K562 (cell line): ENCODE data around the gene ZNF74. TPM values are rescaled to one million over a fixed set of nuclear protein-coding genes. Genes with fewer than 3 reads are reported as not detected.
A peak's percentile ranks its signal among the peaks of the same experiment; 100 is the strongest.

Experiments
- ATAC-seq: fragments of 200-7000 bp; cut with Tn5 transposase; 3 replicates; pipeline ENCODE4 v1.9.1; 2020; ENCODE audit warnings: moderate library complexity
- BruUV-seq: library from RNA; stranded (reverse); fragments of 400-500 nt; replicated peaks from 2 replicates; lab custom pipeline; 2021; lab: Mats Ljungman, UMichigan
- CTCF ChIA-PET: fragments of 300-600 bp; formaldehyde crosslinking; extraction: SDS; loops from one replicate; lab custom pipeline; 2021; ENCODE audit warnings: low intra/inter-chr PET ratio; lab: Yijun Ruan, JAX
- POLR2A ChIA-PET: fragments of 300-600, 350-650 bp; sonication (Branson Sonifier 250); formaldehyde crosslinking; extraction: SDS; loops from one replicate; lab custom pipeline; 2021; ENCODE audit warnings: antibody characterized with exemption, inconsistent platforms; lab: Yijun Ruan, JAX
- DNase-seq, 4 experiments: peaks; one replicate each; pipeline versions ENCODE4 v3.0.0 to v3.0.0-alpha.2; 2011 to 2018; ENCODE audit warnings: low spot score in 3 of 4, mixed read lengths in 3 of 4; ENCODE audit errors: extremely low read depth in 1 of 4
- FAIRE-seq: peaks from 2 replicates; lab custom pipeline; 2011; peaks lifted over from hg19 to GRCh38; lab: Jason Lieb, UNC
- H2AFZ ChIP-seq: 2 replicates; pipeline ENCODE4 v1.6.0; 2011; ENCODE audit warnings: low read depth, low read length, control low read depth, inconsistent platforms
- H3K27ac ChIP-seq: fragments of 200-600 bp; 3 replicates; pipeline ENCODE4 v1.8.0; 2011; ENCODE audit warnings: low read depth, mild to moderate bottlenecking, control low read depth, inconsistent platforms, low read length, moderate library complexity, mixed read lengths; ENCODE audit errors: extremely low read depth
- H3K27me3 ChIP-seq, 2 experiments: fragments of 300-600 bp in 1 of 2; 2 replicates in 1 of 2; 3 replicates in 1 of 2; pipeline versions ENCODE4 v1.6.0 to v1.8.0; 2011; ENCODE audit warnings: inconsistent platforms in 2 of 2, low read length in 2 of 2, mild to moderate bottlenecking in 1 of 2, mixed read lengths in 1 of 2, moderate library complexity in 1 of 2; ENCODE audit not compliant: control insufficient read depth in 2 of 2, insufficient read depth in 2 of 2
- H3K36me3 ChIP-seq: fragments of 300-600 bp; 3 replicates; pipeline ENCODE4 v1.8.0; 2011; ENCODE audit warnings: mild to moderate bottlenecking, low read length, inconsistent platforms; ENCODE audit not compliant: control insufficient read depth, insufficient read depth
- H3K4me1 ChIP-seq, 2 experiments: fragments of 200-600 bp in 1 of 2; replicated peaks in 1 of 2; 2 replicates in 1 of 2; 3 replicates in 1 of 2; pipeline versions ENCODE4 v1.5.1 to v1.8.0; 2011; ENCODE audit warnings: inconsistent platforms in 2 of 2, low read length in 2 of 2, mild to moderate bottlenecking in 1 of 2, mixed read lengths in 1 of 2, moderate library complexity in 1 of 2; ENCODE audit not compliant: control insufficient read depth in 2 of 2, insufficient read depth in 2 of 2
- H3K4me2 ChIP-seq: 2 replicates; pipeline ENCODE4 v1.6.1; 2011; ENCODE audit warnings: low read length, control low read depth, inconsistent platforms, mixed read lengths; ENCODE audit not compliant: insufficient read depth
- H3K4me3 ChIP-seq: fragments of 200-600 bp; sonication (generic), shearing (Covaris generic); 2 replicates; pipeline ENCODE4 v1.5.1; 2016; ENCODE audit warnings: control low read depth, inconsistent platforms
- H3K79me2 ChIP-seq: fragments of 200-600 bp; 3 replicates; pipeline ENCODE4 v1.8.0; 2011; ENCODE audit warnings: low read length, inconsistent platforms; ENCODE audit not compliant: control insufficient read depth, insufficient read depth
- H3K9ac ChIP-seq, 2 experiments: 2 replicates each; pipeline versions ENCODE4 v1.6.0 to v1.6.1; 2011; ENCODE audit warnings: low read depth in 2 of 2, low read length in 2 of 2, control low read depth in 1 of 2, inconsistent platforms in 1 of 2, mild to moderate bottlenecking in 1 of 2, mixed read lengths in 1 of 2; ENCODE audit not compliant: insufficient read depth in 1 of 2
- H3K9me1 ChIP-seq: one replicate; pipeline ENCODE4 v1.6.0; 2011; ENCODE audit warnings: inconsistent platforms, mild to moderate bottlenecking, low read length, moderate library complexity; ENCODE audit not compliant: control insufficient read depth, insufficient read depth
- H3K9me3 ChIP-seq: replicated peaks from 2 replicates; pipeline ENCODE4 v1.5.1; 2011; ENCODE audit warnings: low read depth, low read length, inconsistent platforms; ENCODE audit not compliant: control insufficient read depth, insufficient read depth
- H4K20me1 ChIP-seq: replicated peaks from 2 replicates; pipeline ENCODE4 v1.6.1; 2011; ENCODE audit warnings: low read length, inconsistent platforms, mixed read lengths; ENCODE audit not compliant: control insufficient read depth, insufficient read depth
- BCOR ChIP-seq: fragments of 450-650 bp; IDR thresholded peaks from 2 replicates; pipeline ENCODE4 v1.6.1; 2016
- CTBP1 ChIP-seq: fragments of 450-650 bp; IDR thresholded peaks from 2 replicates; pipeline ENCODE4 v1.6.1; 2016; ENCODE audit warnings: borderline replicate concordance
- DNMT1 ChIP-seq: fragments of 450-650 bp; IDR thresholded peaks from 2 replicates; pipeline ENCODE4 v1.6.1; 2016; ENCODE audit warnings: antibody characterized with exemption, mild to moderate bottlenecking
- NONO ChIP-seq, 2 experiments: fragments of 200-400 bp in 1 of 2; fragments of 450-650 bp in 1 of 2; formaldehyde crosslinking in 1 of 2; IDR thresholded peaks; 2 replicates each; pipeline ENCODE4 v1.6.1; 2017; ENCODE audit warnings: low read depth in 2 of 2, mild to moderate bottlenecking in 2 of 2, moderate library complexity in 2 of 2, low read length in 1 of 2
- STAG1 ChIP-seq: sonication (generic); formaldehyde crosslinking; IDR thresholded peaks from 2 replicates; pipeline ENCODE4 v1.5.0; 2020; ENCODE audit warnings: missing genetic modification reagents, borderline replicate concordance
- ZNF699 ChIP-seq: fragments of 250-450 bp; sonication (Bioruptor Pico); IDR thresholded peaks from 2 replicates; pipeline ENCODE4 v1.8.0; 2021; ENCODE audit warnings: mild to moderate bottlenecking, moderate library complexity; ENCODE audit not compliant: insufficient replicate concordance
- WGBS: fragments of 100-300 bp; shearing (Covaris generic); methylation state at CpG from one replicate; pipeline ENCODE4 v1.1.6; 2016; ENCODE audit warnings: low coverage, mixed read lengths; ENCODE audit not compliant: insufficient coverage; ENCODE audit errors: missing lambda C conversion rate; 5-methylcytosine and 5-hydroxymethylcytosine counted together
- in situ Hi-C: fragments of 300-500 bp; cut with MboI; formaldehyde crosslinking; loops from 4 replicates; pipeline ENCODE4 v1.15.0; 2018; ENCODE audit warnings: inconsistent platforms, mixed read lengths
- intact Hi-C: fragments of 100-400 bp; cut with micrococcal nuclease; formaldehyde crosslinking; loops from 2 replicates; pipeline ENCODE4 v1.14.2; 2022
- polyA plus RNA-seq, 8 experiments: library from polyadenylated mRNA; depleted of rRNA in 4 of 8; stranded (reverse) in 5 of 8; unstranded in 3 of 8; fragments of >200 nt; fragmentation: Nextera tagmentation in 2 of 8; fragmentation: Illumina TruSeq in 1 of 8; extraction: Ambion mirVana in 2 of 8; extraction: Trizol in 1 of 8; gene quantifications; 2 replicates each; pipeline versions ENCODE4 v1.2.1 to v1.2.3, GENCODE V29; 2011 to 2014; ENCODE audit warnings: inconsistent platforms in 1 of 8, missing spikeins in 1 of 8
- total RNA-seq, 7 experiments: library from RNA; depleted of rRNA in 6 of 7; stranded (reverse); fragments of >200 nt in 6 of 7; fragmentation: Illumina TruSeq in 2 of 7; extraction: Trizol in 2 of 7; gene quantifications; 2 replicates each; pipeline versions ENCODE4 v1.2.1 to v1.2.3, GENCODE V29; 2011 to 2021; ENCODE audit warnings: low replicate concordance in 1 of 7
- TF ChIP-seq, protein P1 (sequence below): fragments of 150-350 bp; conservative IDR thresholded peaks from 2 replicates; pipeline ENCODE4 v1.6.1; 2014; ENCODE audit warnings: low read length
- TF ChIP-seq, protein P2 (sequence below): fragments of 250-450 bp; sonication (Bioruptor Pico); IDR thresholded peaks from 2 replicates; pipeline ENCODE4 v1.5.0; 2020; ENCODE audit warnings: mild to moderate bottlenecking, borderline replicate concordance
- TF ChIP-seq, protein P3 (sequence below): fragments of 450-650 bp; IDR thresholded peaks from 2 replicates; pipeline ENCODE4 v1.7.1; 2018; ENCODE audit warnings: mild to moderate bottlenecking, low read depth; ENCODE audit not compliant: partially characterized antibody
- TF ChIP-seq, protein P4 (sequence below), 3 experiments: fragments of 200-800 bp in 1 of 3; sonication (Bioruptor generic) in 1 of 3; sonication (generic) in 1 of 3; formaldehyde crosslinking in 1 of 3; IDR thresholded peaks; 2 replicates each; pipeline versions ENCODE4 v1.6.1 to v1.8.0; 2016 to 2022; ENCODE audit warnings: mild to moderate bottlenecking in 2 of 3, missing compliant biosample characterization in 2 of 3, missing genetic modification characterization in 2 of 3, missing genetic modification reagents in 1 of 3

Gene ZNF74
- total and polyA plus RNA-seq, 9 of the 15 experiments (the other 6 are each of a cell fraction or from before 2014, with no cell fraction given): 2.4 to 53.5 (median 31.5) TPM

DNA sequence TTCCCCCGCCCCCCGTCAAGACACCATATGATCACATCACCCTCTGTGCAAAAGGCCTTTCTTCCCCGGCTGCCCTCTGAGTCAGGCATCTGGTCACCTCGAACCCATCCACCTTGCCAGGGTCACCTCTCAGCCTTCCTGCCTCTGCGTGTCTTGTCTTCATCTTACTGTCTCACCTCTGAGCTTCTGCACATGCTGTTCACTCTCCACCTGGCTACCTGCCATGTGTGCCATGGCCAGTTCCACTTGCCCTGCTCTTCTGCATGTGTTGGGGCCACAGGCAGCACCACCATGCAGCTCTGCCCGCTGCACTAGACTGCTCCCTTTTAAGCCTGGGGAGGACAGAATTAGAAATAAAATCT lies 9.8 kb downstream of the ZNF74 start:
- no TSS peak for BruUV-seq
- Histone ChIP-seq H3K27me3 (no peaks in the 10 kb centered on the region), H3K36me3 (peaks cover 64% of the 10 kb centered on the region; the same call in 2 of the 3 replicates), H4K20me1 (0 out of 2 replicates have a peak, but pooled peaks cover 6% of the 10 kb centered on the region), H3K27ac (no peak overlapping the region), H3K4me2 (no peak overlapping the region), H3K4me3 (no peak overlapping the region), H2AFZ (no peak overlapping the region), H3K79me2 (no peaks in the 10 kb centered on the region), H3K9me1 (peaks cover 8% of the 10 kb centered on the region), H3K9me3 (no peaks in the 10 kb centered on the region), H3K4me1 (peaks cover 0 to 8% of the 10 kb centered on the region in 2 experiments; a peak in 1 of 5 replicates), H3K9ac (peak overlapping the region in 1 of 2 experiments; percentile 39; a peak in 2 of 4 replicates)
- FAIRE-seq (no peak), ATAC-seq (no peak), DNase-seq (peak in 2 of 4 experiments; percentile 42 to 50)
- WGBS: 84% methylated on average over 6 of the region's 6 CpGs
- ChIA-PET CTCF (no interaction called here), POLR2A (interaction anchor here (0.6 to 8.9 kb wide), 14 partner anchors 8 to 1224 kb away, joined by 3 to 84 read pairs (median 4); partner anchors contain the start of gene ZNF74)
- intact Hi-C loops (no loop called here), in situ Hi-C loops (loop anchor here (25.0 kb wide), 2 partner anchors 284 to 1866 kb away; partner anchors contain the start of gene TMEM191B)
- TF ChIP-seq BCOR (no peak), CTBP1 (no peak), STAG1 (CRISPR knock-in tag) (no peak), ZNF699 (CRISPR knock-in tag) (peak; percentile 74), NONO (IDR thresholded peaks at IDR 0.05; ENCODE audit: low read depth in 2 of 2, low read length in 1 of 2) (no peak), DNMT1 (no peak)
- TF ChIP-seq, protein P1, sequence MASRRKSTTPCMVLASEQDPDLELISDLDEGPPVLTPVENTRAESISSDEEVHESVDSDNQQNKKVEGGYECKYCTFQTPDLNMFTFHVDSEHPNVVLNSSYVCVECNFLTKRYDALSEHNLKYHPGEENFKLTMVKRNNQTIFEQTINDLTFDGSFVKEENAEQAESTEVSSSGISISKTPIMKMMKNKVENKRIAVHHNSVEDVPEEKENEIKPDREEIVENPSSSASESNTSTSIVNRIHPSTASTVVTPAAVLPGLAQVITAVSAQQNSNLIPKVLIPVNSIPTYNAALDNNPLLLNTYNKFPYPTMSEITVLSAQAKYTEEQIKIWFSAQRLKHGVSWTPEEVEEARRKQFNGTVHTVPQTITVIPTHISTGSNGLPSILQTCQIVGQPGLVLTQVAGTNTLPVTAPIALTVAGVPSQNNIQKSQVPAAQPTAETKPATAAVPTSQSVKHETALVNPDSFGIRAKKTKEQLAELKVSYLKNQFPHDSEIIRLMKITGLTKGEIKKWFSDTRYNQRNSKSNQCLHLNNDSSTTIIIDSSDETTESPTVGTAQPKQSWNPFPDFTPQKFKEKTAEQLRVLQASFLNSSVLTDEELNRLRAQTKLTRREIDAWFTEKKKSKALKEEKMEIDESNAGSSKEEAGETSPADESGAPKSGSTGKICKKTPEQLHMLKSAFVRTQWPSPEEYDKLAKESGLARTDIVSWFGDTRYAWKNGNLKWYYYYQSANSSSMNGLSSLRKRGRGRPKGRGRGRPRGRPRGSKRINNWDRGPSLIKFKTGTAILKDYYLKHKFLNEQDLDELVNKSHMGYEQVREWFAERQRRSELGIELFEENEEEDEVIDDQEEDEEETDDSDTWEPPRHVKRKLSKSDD: no peak
- TF ChIP-seq, protein P2, sequence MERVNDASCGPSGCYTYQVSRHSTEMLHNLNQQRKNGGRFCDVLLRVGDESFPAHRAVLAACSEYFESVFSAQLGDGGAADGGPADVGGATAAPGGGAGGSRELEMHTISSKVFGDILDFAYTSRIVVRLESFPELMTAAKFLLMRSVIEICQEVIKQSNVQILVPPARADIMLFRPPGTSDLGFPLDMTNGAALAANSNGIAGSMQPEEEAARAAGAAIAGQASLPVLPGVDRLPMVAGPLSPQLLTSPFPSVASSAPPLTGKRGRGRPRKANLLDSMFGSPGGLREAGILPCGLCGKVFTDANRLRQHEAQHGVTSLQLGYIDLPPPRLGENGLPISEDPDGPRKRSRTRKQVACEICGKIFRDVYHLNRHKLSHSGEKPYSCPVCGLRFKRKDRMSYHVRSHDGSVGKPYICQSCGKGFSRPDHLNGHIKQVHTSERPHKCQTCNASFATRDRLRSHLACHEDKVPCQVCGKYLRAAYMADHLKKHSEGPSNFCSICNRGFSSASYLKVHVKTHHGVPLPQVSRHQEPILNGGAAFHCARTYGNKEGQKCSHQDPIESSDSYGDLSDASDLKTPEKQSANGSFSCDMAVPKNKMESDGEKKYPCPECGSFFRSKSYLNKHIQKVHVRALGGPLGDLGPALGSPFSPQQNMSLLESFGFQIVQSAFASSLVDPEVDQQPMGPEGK: no peak
- TF ChIP-seq, protein P3, sequence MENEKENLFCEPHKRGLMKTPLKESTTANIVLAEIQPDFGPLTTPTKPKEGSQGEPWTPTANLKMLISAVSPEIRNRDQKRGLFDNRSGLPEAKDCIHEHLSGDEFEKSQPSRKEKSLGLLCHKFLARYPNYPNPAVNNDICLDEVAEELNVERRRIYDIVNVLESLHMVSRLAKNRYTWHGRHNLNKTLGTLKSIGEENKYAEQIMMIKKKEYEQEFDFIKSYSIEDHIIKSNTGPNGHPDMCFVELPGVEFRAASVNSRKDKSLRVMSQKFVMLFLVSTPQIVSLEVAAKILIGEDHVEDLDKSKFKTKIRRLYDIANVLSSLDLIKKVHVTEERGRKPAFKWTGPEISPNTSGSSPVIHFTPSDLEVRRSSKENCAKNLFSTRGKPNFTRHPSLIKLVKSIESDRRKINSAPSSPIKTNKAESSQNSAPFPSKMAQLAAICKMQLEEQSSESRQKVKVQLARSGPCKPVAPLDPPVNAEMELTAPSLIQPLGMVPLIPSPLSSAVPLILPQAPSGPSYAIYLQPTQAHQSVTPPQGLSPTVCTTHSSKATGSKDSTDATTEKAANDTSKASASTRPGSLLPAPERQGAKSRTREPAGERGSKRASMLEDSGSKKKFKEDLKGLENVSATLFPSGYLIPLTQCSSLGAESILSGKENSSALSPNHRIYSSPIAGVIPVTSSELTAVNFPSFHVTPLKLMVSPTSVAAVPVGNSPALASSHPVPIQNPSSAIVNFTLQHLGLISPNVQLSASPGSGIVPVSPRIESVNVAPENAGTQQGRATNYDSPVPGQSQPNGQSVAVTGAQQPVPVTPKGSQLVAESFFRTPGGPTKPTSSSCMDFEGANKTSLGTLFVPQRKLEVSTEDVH: no peak
- TF ChIP-seq, protein P4, sequence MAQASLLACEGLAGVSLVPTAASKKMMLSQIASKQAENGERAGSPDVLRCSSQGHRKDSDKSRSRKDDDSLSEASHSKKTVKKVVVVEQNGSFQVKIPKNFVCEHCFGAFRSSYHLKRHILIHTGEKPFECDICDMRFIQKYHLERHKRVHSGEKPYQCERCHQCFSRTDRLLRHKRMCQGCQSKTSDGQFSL (CRISPR knock-in tag; IDR thresholded peaks at IDR 0.05): no peak
- TF ChIP-seq, protein P4 (tag; IDR thresholded peaks at IDR 0.05): no peak
